ENCODE measurements around the gene PROM2. TPM values are rescaled to one million over a fixed set of nuclear protein-coding genes. Genes with fewer than 3 reads are reported as not detected.

The PROM2 gene
- total RNA-seq, 2 donors from 2014 or later = 3.5 to 10.0 TPM

DNA sequence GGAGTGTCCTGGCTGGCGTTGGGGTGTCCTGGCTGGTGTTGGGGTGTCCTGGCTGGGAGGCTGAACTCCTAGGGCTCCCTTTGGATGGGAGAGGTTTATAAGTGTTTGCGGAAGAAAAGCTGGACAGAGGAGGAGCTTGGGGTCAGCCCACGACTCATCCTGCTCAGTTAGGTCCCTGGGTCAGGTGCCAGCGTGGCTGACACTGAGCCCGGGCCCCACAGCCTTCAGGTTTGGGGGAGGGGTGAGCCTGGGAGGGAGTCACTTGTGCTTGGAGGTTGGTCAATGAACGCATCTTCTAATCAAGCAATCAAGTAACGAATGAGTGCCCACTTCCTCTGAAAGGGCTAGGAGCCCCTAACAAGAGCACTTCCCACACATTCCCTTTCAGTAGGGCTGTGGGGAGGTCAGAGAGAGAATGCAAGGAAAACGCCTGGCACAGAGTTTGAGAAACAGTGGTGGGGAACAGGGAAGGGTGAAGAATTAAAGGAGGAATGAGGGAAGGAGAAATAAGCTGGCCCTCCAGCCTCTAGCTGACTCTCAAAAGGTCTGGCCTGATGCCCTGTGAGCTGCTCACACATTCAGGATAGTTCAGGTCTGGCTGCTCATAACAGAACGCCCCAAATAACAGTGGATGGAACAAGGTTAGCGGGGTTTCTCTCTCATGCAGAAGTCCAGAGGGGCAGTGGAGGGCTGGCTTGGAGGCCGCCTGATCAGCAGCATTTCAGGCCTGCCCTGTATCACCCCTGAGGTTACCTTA lies 23.6 kb downstream of the PROM2 start:
- TF ChIP-seq, protein P1, sequence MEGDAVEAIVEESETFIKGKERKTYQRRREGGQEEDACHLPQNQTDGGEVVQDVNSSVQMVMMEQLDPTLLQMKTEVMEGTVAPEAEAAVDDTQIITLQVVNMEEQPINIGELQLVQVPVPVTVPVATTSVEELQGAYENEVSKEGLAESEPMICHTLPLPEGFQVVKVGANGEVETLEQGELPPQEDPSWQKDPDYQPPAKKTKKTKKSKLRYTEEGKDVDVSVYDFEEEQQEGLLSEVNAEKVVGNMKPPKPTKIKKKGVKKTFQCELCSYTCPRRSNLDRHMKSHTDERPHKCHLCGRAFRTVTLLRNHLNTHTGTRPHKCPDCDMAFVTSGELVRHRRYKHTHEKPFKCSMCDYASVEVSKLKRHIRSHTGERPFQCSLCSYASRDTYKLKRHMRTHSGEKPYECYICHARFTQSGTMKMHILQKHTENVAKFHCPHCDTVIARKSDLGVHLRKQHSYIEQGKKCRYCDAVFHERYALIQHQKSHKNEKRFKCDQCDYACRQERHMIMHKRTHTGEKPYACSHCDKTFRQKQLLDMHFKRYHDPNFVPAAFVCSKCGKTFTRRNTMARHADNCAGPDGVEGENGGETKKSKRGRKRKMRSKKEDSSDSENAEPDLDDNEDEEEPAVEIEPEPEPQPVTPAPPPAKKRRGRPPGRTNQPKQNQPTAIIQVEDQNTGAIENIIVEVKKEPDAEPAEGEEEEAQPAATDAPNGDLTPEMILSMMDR (IDR thresholded peaks at IDR 0.05) = no peak

DNA sequence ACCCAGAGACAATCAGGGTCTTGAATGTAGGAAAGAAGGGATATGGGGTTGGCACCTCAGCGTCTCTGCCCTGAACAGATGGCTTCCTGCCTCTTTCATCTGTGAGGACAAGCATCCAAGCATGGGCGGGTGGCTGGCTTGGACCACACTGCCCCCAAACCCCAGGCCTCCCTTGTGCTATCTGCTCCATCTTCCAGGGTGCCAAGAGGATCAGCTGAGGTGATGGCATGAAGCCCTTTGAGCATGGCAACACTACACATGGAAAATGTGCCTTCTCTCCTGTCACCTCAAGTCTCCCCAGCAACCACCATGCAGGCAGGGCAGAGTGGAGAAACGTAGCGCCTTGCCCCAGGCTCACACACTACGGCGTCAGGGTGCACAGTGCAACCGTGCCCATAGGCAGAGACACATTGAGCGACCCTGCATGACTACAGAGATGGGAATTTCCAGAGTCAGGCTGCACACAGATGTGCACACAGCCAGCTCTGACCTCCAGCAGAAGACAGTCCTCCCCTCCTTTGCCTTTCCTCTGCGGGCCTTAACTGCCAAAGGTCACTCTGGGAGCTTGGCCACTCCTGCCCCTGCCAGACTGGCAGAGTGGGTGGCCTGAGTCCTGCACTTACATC lies 24.4 kb downstream of the PROM2 start:
- Histone ChIP-seq H3K27ac (no peak overlapping the region), H3K36me3 (no peaks in the 10 kb centered on the region), H3K4me1 (ENCODE audit: control insufficient read depth in 1 of 2, low read depth in 2 of 2) (no peaks in the 10 kb centered on the region), H3K4me3 (no peak overlapping the region), H3K9me3 (no peaks in the 10 kb centered on the region), H3K27me3 (replicated peaks; ENCODE audit: insufficient read depth) (no peaks in the 10 kb centered on the region)
- DNase-seq (ENCODE audit: low spot score) = no peak
- no peak for ATAC-seq (ENCODE audit: insufficient number of reproducible peaks, low FRiP score, low read depth)
- TF ChIP-seq, protein P1 (IDR thresholded peaks at IDR 0.05) = no peak

More for the DNA sequence above, 23.6 kb downstream of the PROM2 start:
- Histone ChIP-seq H3K36me3 (no peaks in the 10 kb centered on the region), H3K27me3 (replicated peaks; ENCODE audit: insufficient read depth) (no peaks in the 10 kb centered on the region), H3K27ac (no peak overlapping the region), H3K9me3 (no peaks in the 10 kb centered on the region), H3K4me3 (peak overlapping the region; percentile 56), H3K4me1 (ENCODE audit: control insufficient read depth in 1 of 2, low read depth in 2 of 2) (no peaks in the 10 kb centered on the region)
- DNase-seq (ENCODE audit: low spot score) (no peak), ATAC-seq (ENCODE audit: insufficient number of reproducible peaks, low FRiP score, low read depth) (no peak)

DNA sequence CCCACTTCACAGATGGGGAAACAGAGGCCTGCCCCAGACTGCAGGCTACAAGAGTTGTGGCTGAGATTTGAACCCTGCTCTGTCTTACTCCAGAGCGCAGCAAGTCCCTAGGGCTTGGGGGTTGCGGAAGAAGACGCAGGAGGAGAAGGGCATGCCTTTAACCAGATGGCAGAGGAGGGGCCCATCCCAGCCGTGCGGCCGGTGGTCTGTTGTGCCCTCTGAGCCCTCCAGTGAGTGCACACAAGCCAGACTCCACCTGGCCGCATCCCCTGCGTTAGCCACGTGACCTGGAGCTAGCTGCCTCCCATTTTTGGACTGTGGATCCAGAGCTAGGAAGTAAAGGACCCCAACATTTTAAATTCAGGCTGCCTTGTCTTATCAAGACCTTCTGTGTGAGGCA lies 25.7 kb downstream of the PROM2 start:
- Histone ChIP-seq H3K27me3 (replicated peaks; ENCODE audit: insufficient read depth) (no peaks in the 10 kb centered on the region), H3K4me1 (ENCODE audit: control insufficient read depth in 1 of 2, low read depth in 2 of 2) (peaks cover 0 to 7% of the 10 kb centered on the region in 2 donors), H3K4me3 (no peak overlapping the region), H3K9me3 (no peaks in the 10 kb centered on the region), H3K27ac (no peak overlapping the region), H3K36me3 (no peaks in the 10 kb centered on the region)
- ATAC-seq (ENCODE audit: insufficient number of reproducible peaks, low FRiP score, low read depth) (no peak), DNase-seq (ENCODE audit: low spot score) (no peak)
- TF ChIP-seq, protein P1 (IDR thresholded peaks at IDR 0.05) = no peak

DNA sequence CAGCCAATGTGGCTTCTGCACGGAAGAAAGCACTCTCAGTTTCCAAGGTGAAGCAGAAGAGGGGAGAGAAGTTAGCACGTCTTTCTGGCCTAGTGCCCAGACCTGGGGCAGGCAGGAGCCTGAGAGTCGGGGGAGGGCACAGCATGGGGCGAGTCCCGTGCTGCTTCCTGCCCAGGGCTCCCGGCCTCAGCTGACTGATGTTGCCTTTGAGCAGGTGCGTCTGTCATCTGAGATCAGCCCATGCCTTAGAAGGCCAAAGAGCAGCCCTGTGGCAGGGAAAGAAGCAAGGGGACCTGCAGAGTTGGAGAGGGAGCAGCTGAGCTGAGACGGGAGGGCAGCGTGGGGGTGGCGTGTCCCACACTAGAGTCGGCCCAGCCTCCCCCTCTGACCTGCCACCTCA lies 26.2 kb downstream of the PROM2 start:
- H3K4me3 ChIP-seq = no peak overlapping the region
- H3K27ac ChIP-seq = no peak overlapping the region
- peaks cover 0 to 12% of the 10 kb centered on the region in 2 donors for H3K4me1 ChIP-seq (ENCODE audit: control insufficient read depth in 1 of 2, low read depth in 2 of 2)
- no peaks in the 10 kb centered on the region for H3K36me3 ChIP-seq
- H3K27me3 ChIP-seq (replicated peaks; ENCODE audit: insufficient read depth) = no peaks in the 10 kb centered on the region
- DNase-seq (ENCODE audit: low spot score) (no peak), ATAC-seq (ENCODE audit: insufficient number of reproducible peaks, low FRiP score, low read depth) (no peak)
- TF ChIP-seq, protein P1 (IDR thresholded peaks at IDR 0.05) = no peak
- no peaks in the 10 kb centered on the region for H3K9me3 ChIP-seq

DNA sequence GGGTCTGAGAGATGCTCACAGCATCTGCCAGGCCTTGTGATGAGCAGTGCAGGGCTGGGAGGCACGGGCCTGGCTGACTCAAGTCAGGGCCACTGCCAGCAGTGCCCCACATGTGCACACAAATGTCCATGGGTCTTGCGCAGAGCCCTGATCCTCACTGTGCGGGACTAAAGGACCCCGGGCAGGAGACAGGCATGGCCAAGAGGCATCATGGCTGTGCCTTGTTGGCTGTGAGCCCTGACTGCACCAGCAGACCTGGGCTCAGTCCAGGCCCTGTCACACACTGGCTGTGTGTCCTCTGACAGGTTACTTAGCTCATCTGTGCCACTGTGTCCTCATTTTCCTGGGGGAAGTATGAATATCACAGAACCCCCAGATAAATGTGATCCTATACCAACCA lies 26.9 kb downstream of the PROM2 start:
- Histone ChIP-seq H3K27ac (no peak overlapping the region), H3K36me3 (no peaks in the 10 kb centered on the region), H3K4me3 (no peak overlapping the region), H3K27me3 (replicated peaks; ENCODE audit: insufficient read depth) (no peaks in the 10 kb centered on the region), H3K4me1 (ENCODE audit: control insufficient read depth in 1 of 2, low read depth in 2 of 2) (peaks cover 0 to 16% of the 10 kb centered on the region in 2 donors), H3K9me3 (no peaks in the 10 kb centered on the region)
- DNase-seq (ENCODE audit: low spot score) (no peak), ATAC-seq (ENCODE audit: insufficient number of reproducible peaks, low FRiP score, low read depth) (no peak)
- TF ChIP-seq, protein P1 (IDR thresholded peaks at IDR 0.05) = no peak

Data from thoracic aorta (tissue), 2 donors.